ENCODE results near the gene HOMER2. TPM values are rescaled to one million over a fixed set of nuclear protein-coding genes. Genes with fewer than 3 reads are reported as not detected.

HOMER2 gene
- total and polyA plus RNA-seq, 4 donors: 4.3 to 62.0 (median 23.6) TPM

GRCh38 chr15:82960766-82961165 lies 8.2 kb upstream of the HOMER2 start:
- H3K9me3 ChIP-seq (ENCODE audit: control insufficient read depth in 4 of 4, low read length in 3 of 4): no peaks in the 10 kb centered on the region
- no peak overlapping the region for H3K27ac ChIP-seq (ENCODE audit: low read depth in 1 of 2, low read length in 2 of 2)
- no peaks in the 10 kb centered on the region for H3K36me3 ChIP-seq (ENCODE audit: control insufficient read depth in 4 of 4, insufficient read depth in 3 of 4, low read depth in 1 of 4, low read length in 3 of 4)
- H3K27me3 ChIP-seq (ENCODE audit: control insufficient read depth in 4 of 4, insufficient read depth in 4 of 4, low read length in 3 of 4): no peaks in the 10 kb centered on the region
- no peak overlapping the region for H3K4me3 ChIP-seq (ENCODE audit: low read depth in 1 of 3, low read length in 3 of 3)
- H3K9ac ChIP-seq (ENCODE audit: low read depth in 1 of 2, low read length in 2 of 2): no peak overlapping the region
- DNase-seq (ENCODE audit: low spot score): no peak
- WGBS: 90% methylated on average over 3 of the region's 3 CpGs
- H3K4me1 ChIP-seq (ENCODE audit: control insufficient read depth in 4 of 4, insufficient read depth in 4 of 4, low read length in 3 of 4): peaks cover 5 to 17% (median 9%) of the 10 kb centered on the region in 4 donors
- TF ChIP-seq YY1 (IDR thresholded peaks at IDR 0.05): no peak
- TF ChIP-seq GABPA (IDR thresholded peaks at IDR 0.05 in 1 of 2, conservative IDR thresholded peaks at IDR 0.05 in 1 of 2): no peak
- no peak for TF ChIP-seq FOXA2 (IDR thresholded peaks at IDR 0.05)
- no peak for TF ChIP-seq EGR1 (IDR thresholded peaks at IDR 0.05; ENCODE audit: low read depth in 2 of 2)
- no peak for TF ChIP-seq RXRA (IDR thresholded peaks at IDR 0.05)
- no peak for TF ChIP-seq ZBTB33 (IDR thresholded peaks at IDR 0.05)
- no peak for TF ChIP-seq FOXA1 (IDR thresholded peaks at IDR 0.05)
- no peak for TF ChIP-seq JUND (IDR thresholded peaks at IDR 0.05)
- TF ChIP-seq SP1 (IDR thresholded peaks at IDR 0.05): no peak
- TF ChIP-seq MAX (IDR thresholded peaks at IDR 0.05): no peak
- TF ChIP-seq ATF3 (IDR thresholded peaks at IDR 0.05): no peak

- DNase-seq (ENCODE audit: low spot score): no peak
- no peak overlapping the region for H3K9ac ChIP-seq (ENCODE audit: low read depth in 1 of 2, low read length in 2 of 2)
- H3K4me3 ChIP-seq (ENCODE audit: low read depth in 1 of 3, low read length in 3 of 3): no peak overlapping the region
- 91% methylated on average over 5 of the region's 5 CpGs for WGBS
- TF ChIP-seq MAX (IDR thresholded peaks at IDR 0.05): no peak
- no peak for TF ChIP-seq RAD21 (IDR thresholded peaks at IDR 0.05)
- no peak for TF ChIP-seq RXRA (IDR thresholded peaks at IDR 0.05)
- TF ChIP-seq ZBTB33 (IDR thresholded peaks at IDR 0.05): no peak
- TF ChIP-seq REST (IDR thresholded peaks at IDR 0.05): no peak
- TF ChIP-seq TAF1 (conservative IDR thresholded peaks at IDR 0.05): no peak
- no peak for TF ChIP-seq ATF3 (IDR thresholded peaks at IDR 0.05)
- TF ChIP-seq GABPA (IDR thresholded peaks at IDR 0.05 in 1 of 2, conservative IDR thresholded peaks at IDR 0.05 in 1 of 2): no peak
- TF ChIP-seq HNF4G (IDR thresholded peaks at IDR 0.05): no peak
- no peak for TF ChIP-seq FOXA2 (IDR thresholded peaks at IDR 0.05)
- TF ChIP-seq HNF4A (conservative IDR thresholded peaks at IDR 0.05): no peak
- no peaks in the 10 kb centered on the region for H3K9me3 ChIP-seq (ENCODE audit: control insufficient read depth in 4 of 4, low read length in 3 of 4)
- no peak overlapping the region for H3K27ac ChIP-seq (ENCODE audit: low read depth in 1 of 2, low read length in 2 of 2)
- H3K27me3 ChIP-seq (ENCODE audit: control insufficient read depth in 4 of 4, insufficient read depth in 4 of 4, low read length in 3 of 4): no peaks in the 10 kb centered on the region
- H3K36me3 ChIP-seq (ENCODE audit: control insufficient read depth in 4 of 4, insufficient read depth in 3 of 4, low read depth in 1 of 4, low read length in 3 of 4): no peaks in the 10 kb centered on the region
- peaks cover 5 to 17% (median 9%) of the 10 kb centered on the region in 4 donors for H3K4me1 ChIP-seq (ENCODE audit: control insufficient read depth in 4 of 4, insufficient read depth in 4 of 4, low read length in 3 of 4)
These were observed 6.9 kb upstream of the HOMER2 start for GRCh38 chr15:82959423-82959822.
